B cell (primary cell): ENCODE data around the gene HIF3A. TPM values are rescaled to one million over a fixed set of nuclear protein-coding genes. Genes with fewer than 3 reads are reported as not detected.

Experiments used
- ATAC-seq: fragments of 200-7000 bp; cut with Tn5 transposase; one replicate; pipeline ENCODE4 v1.10.0; 2021; ENCODE audit warnings: low read depth, mild to moderate bottlenecking, moderate number of reproducible peaks, moderate library complexity
- CTCF ChIA-PET: fragments of 350-600 bp; sonication (Branson Sonifier 250); formaldehyde crosslinking; loops from one replicate; lab custom pipeline; 2021; ENCODE audit warnings: antibody characterized with exemption, inconsistent platforms; lab: Charles Lee
- POLR2A ChIA-PET: fragments of 350-600 bp; sonication (Branson Sonifier 250); formaldehyde crosslinking; loops from one replicate; lab custom pipeline; 2021; ENCODE audit warnings: antibody characterized with exemption; lab: Charles Lee
- DNase-seq: peaks from one replicate; pipeline ENCODE4 v3.0.0; 2013
- H2AFZ ChIP-seq: 2 replicates; pipeline ENCODE4 v1.6.1; 2012; ENCODE audit warnings: mild to moderate bottlenecking, low read depth, low read length; ENCODE audit not compliant: insufficient read depth, poor library complexity, severe bottlenecking
- H3K27ac ChIP-seq, 2 donors: 1 replicate in 1 of 2; 2 replicates in 1 of 2; pipeline ENCODE4 v1.5.1; 2012 to 2013; ENCODE audit warnings: low read length in 2 of 2, mild to moderate bottlenecking in 2 of 2, moderate library complexity in 1 of 2
- H3K27me3 ChIP-seq, 4 experiments: fragments of 200-600 bp in 1 of 4; sonication (generic) in 1 of 4; replicated peaks in 1 of 4; 1 replicate in 2 of 4; 2 replicates in 2 of 4; pipeline versions ENCODE4 v1.6.1 to v1.7.0; 2013 to 2016; ENCODE audit warnings: low read length in 3 of 4, mild to moderate bottlenecking in 2 of 4, mixed read lengths in 1 of 4, moderate library complexity in 1 of 4; ENCODE audit not compliant: insufficient read depth in 4 of 4, control insufficient read depth in 3 of 4; ENCODE audit errors: control extremely low read depth in 1 of 4
- H3K36me3 ChIP-seq, 2 experiments: replicated peaks in 1 of 2; 1 replicate in 1 of 2; 2 replicates in 1 of 2; pipeline versions ENCODE4 v1.6.1 to v1.7.1; 2013; ENCODE audit warnings: low read length in 1 of 2; ENCODE audit not compliant: insufficient read depth in 2 of 2, control insufficient read depth in 1 of 2; ENCODE audit errors: control extremely low read depth in 1 of 2, extremely low read depth in 1 of 2
- H3K4me1 ChIP-seq, 2 donors: fragments of 200-600 bp in 1 of 2; sonication (generic) in 1 of 2; 1 replicate in 1 of 2; 2 replicates in 1 of 2; pipeline versions ENCODE4 v1.5.1 to v1.6.1; 2013 to 2017; ENCODE audit warnings: low read length in 2 of 2; ENCODE audit not compliant: control insufficient read depth in 2 of 2, insufficient read depth in 2 of 2
- H3K4me2 ChIP-seq: replicated peaks from 2 replicates; pipeline ENCODE3; 2012; ENCODE audit warnings: mild to moderate bottlenecking, low read depth, low read length; ENCODE audit not compliant: poor library complexity, severe bottlenecking
- H3K4me3 ChIP-seq, 5 experiments: fragments of 200-600 bp in 1 of 5; sonication (generic) in 1 of 5; 1 replicate in 3 of 5; 2 replicates in 2 of 5; pipeline versions ENCODE4 v1.5.1 to v1.7.0; 2011 to 2016; ENCODE audit warnings: low read length in 4 of 5, mild to moderate bottlenecking in 4 of 5, low read depth in 2 of 5, control low read depth in 1 of 5, moderate library complexity in 1 of 5; ENCODE audit not compliant: insufficient read depth in 1 of 5; ENCODE audit errors: control extremely low read depth in 1 of 5, extremely low read depth in 1 of 5
- H3K79me2 ChIP-seq: fragments of 200-600 bp; sonication (generic); one replicate; pipeline ENCODE4 v1.6.0; 2016; ENCODE audit warnings: low read length; ENCODE audit not compliant: control insufficient read depth, insufficient read depth
- H3K9ac ChIP-seq: fragments of 200-600 bp; sonication (generic); 2 replicates; pipeline ENCODE4 v1.6.1; 2017; ENCODE audit warnings: mild to moderate bottlenecking, low read length, moderate library complexity
- H3K9me3 ChIP-seq, 3 donors: one replicate each; pipeline versions ENCODE4 v1.6.1 to v1.7.1; 2013; ENCODE audit warnings: low read length in 2 of 3; ENCODE audit not compliant: control insufficient read depth in 2 of 3, insufficient read depth in 1 of 3; ENCODE audit errors: control extremely low read depth in 1 of 3
- H4K20me1 ChIP-seq: 2 replicates; pipeline ENCODE4 v1.6.0; 2012; ENCODE audit warnings: mild to moderate bottlenecking, low read length; ENCODE audit not compliant: insufficient read depth, control insufficient read depth, poor library complexity, severe bottlenecking
- H3K27ac Mint-ChIP-seq: one replicate; pipeline ENCODE4 v1.8.0; 2021; ENCODE audit warnings: mixed read lengths
- H3K27me3 Mint-ChIP-seq: one replicate; pipeline ENCODE4 v1.8.0; 2021; ENCODE audit warnings: mixed read lengths
- H3K4me1 Mint-ChIP-seq: one replicate; pipeline ENCODE4 v1.8.0; 2021; ENCODE audit warnings: mixed read lengths
- H3K4me3 Mint-ChIP-seq: one replicate; pipeline ENCODE4 v1.8.0; 2021; ENCODE audit warnings: mixed read lengths
- H3K9me3 Mint-ChIP-seq: one replicate; pipeline ENCODE4 v1.8.0; 2022; ENCODE audit warnings: mixed read lengths; ENCODE audit not compliant: insufficient read depth
- EZH2 ChIP-seq: IDR thresholded peaks from 2 replicates; pipeline ENCODE4 v1.6.1; 2012; ENCODE audit warnings: borderline replicate concordance, low read depth, mild to moderate bottlenecking, moderate library complexity, low read length; ENCODE audit not compliant: insufficient read depth, poor library complexity, severe bottlenecking
- WGBS: methylation state at CpG from one replicate; pipeline ENCODE4 v1.1.5; 2013; ENCODE audit warnings: missing lambda C conversion rate; ENCODE audit not compliant: insufficient coverage; 5-methylcytosine and 5-hydroxymethylcytosine counted together
- intact Hi-C: fragments of 100-400 bp; cut with micrococcal nuclease; formaldehyde crosslinking; loops from one replicate; pipeline ENCODE4 v1.10.0; 2022
- polyA plus RNA-seq: library from polyadenylated mRNA; depleted of rRNA; stranded (reverse); fragments of >200 nt; gene quantifications from 2 replicates; pipeline ENCODE4 v1.2.3, GENCODE V29; 2012
- total RNA-seq, 2 donors: library from RNA; stranded (reverse); fragments of 120-200 nt in 1 of 2; gene quantifications; 1 replicate in 1 of 2; 2 replicates in 1 of 2; pipeline versions ENCODE4 v1.2.3 to v1.2.4, GENCODE V29; 2013 to 2022
- TF ChIP-seq, protein P1 (sequence below): fragments of 200-600 bp; IDR thresholded peaks from one replicate; pipeline ENCODE4 v1.8.0; 2022; ENCODE audit warnings: antibody characterized with exemption, mild to moderate bottlenecking

HIF3A gene
- total and polyA plus RNA-seq, 2 donors (not counting 1 experiment from before 2014, with no cell fraction given) = not detected

DNA sequence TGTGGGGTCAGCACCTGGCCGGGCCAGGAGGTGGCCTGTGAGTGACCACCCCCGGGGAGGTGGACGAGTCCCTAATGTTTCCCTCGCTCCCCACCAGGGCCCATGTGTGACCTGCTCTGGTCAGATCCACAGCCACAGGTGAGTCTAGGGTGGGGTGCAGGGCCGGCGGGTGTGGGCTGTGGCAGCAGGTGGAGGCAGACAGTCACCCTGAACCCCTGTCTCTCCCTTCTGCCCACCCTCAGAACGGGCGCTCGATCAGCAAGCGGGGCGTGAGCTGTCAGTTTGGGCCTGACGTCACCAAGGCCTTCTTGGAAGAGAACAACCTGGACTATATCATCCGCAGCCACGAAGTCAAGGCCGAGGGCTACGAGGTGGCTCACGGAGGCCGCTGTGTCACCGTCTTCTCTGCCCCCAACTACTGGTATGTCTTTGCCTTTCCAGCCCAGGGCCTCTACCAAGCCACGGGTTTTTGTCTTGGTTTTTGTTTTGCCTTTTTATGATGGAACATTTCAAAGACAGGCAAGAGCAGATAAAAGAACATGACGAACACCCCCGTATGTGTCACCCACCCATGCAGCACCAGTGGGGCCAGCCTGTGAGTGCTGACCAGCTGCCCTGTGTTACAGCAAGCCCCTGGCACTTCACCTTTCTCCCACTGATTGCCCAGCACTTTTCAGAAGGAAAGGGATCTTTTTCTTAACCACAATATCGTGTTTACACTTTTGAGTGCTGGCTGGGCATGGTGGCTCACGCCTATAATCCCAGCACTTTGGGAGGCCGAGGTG lies 91.7 kb downstream of the HIF3A start:
- Histone ChIP-seq H3K9me3 (no peaks in the 10 kb centered on the region), H3K36me3 (peaks cover 0 to 61% of the 10 kb centered on the region in 2 experiments), H3K4me1 (no peaks in the 10 kb centered on the region), H3K4me3 (no peak overlapping the region), H3K79me2 (no peaks in the 10 kb centered on the region), H3K27me3 (no peaks in the 10 kb centered on the region), H3K4me2 (no peak overlapping the region), H2AFZ (no peak overlapping the region), H4K20me1 (no peaks in the 10 kb centered on the region), H3K9ac (no peak overlapping the region), H3K27ac (no peak overlapping the region)
- intact Hi-C loops = no loop called here
- Mint-ChIP-seq H3K9me3 (no peaks in the 10 kb centered on the region), H3K4me1 (no peaks in the 10 kb centered on the region), H3K27ac (no peak overlapping the region), H3K27me3 (no peaks in the 10 kb centered on the region), H3K4me3 (no peak overlapping the region)
- CTCF ChIA-PET = no interaction called here
- DNase-seq = no peak
- TF ChIP-seq, protein P1, sequence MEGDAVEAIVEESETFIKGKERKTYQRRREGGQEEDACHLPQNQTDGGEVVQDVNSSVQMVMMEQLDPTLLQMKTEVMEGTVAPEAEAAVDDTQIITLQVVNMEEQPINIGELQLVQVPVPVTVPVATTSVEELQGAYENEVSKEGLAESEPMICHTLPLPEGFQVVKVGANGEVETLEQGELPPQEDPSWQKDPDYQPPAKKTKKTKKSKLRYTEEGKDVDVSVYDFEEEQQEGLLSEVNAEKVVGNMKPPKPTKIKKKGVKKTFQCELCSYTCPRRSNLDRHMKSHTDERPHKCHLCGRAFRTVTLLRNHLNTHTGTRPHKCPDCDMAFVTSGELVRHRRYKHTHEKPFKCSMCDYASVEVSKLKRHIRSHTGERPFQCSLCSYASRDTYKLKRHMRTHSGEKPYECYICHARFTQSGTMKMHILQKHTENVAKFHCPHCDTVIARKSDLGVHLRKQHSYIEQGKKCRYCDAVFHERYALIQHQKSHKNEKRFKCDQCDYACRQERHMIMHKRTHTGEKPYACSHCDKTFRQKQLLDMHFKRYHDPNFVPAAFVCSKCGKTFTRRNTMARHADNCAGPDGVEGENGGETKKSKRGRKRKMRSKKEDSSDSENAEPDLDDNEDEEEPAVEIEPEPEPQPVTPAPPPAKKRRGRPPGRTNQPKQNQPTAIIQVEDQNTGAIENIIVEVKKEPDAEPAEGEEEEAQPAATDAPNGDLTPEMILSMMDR = no peak
- TF ChIP-seq EZH2 = no peak
- ATAC-seq = no peak
- POLR2A ChIA-PET = no interaction called here
- 97% methylated on average over 21 of the region's 25 CpGs for WGBS

DNA sequence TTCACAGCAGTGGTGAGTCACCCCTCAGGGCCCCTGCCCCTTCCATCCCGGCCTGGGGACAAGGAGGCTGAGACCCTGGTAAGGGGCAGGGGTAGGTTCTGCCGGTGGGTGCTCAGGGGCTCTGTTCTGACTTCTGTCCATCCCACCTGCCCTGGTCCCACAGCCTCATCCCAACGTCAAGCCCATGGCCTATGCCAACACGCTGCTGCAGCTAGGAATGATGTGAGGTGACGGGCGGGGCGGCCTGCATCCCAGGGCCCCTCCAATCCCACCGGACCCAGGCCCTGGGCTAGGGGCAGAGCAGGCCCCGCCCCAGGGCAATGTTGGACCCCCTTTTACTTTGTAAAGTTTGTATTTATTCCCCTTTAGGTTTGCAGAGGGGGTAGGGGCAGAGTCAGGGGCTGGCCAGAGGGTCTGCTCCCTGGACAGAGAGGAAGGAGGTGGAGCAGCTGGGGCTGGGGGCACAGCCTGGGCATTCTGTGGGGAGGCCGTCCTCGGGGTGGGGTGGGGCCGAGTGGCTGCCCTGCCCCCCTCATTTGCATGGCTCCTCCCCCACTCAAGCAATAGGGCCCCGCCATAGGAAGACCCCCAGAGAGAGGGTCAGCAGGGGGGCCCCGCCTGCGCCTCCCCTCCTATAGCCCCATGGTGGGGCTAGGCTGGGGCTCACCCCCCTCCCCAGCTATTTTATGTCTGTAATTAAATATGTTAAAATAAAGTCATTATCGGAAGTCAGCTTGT lies 93.4 kb downstream of the HIF3A start:
- peaks cover 0 to 3% of the 10 kb centered on the region in 2 donors for H3K4me1 ChIP-seq
- no peak for TF ChIP-seq EZH2
- TF ChIP-seq, protein P1 = no peak
- no peaks in the 10 kb centered on the region for H3K9me3 ChIP-seq
- peaks cover 0 to 46% of the 10 kb centered on the region in 2 experiments for H3K36me3 ChIP-seq
- WGBS = 97% methylated on average over 7 of the region's 16 CpGs
- no peak overlapping the region for H3K27ac ChIP-seq
- no peaks in the 10 kb centered on the region for H4K20me1 ChIP-seq
- H3K9ac ChIP-seq = no peak overlapping the region
- peaks cover 4% of the 10 kb centered on the region for H3K4me1 Mint-ChIP-seq
- no peaks in the 10 kb centered on the region for H3K27me3 ChIP-seq
- ChIA-PET POLR2A (no interaction called here), CTCF (no interaction called here)
- no peak for DNase-seq
- intact Hi-C loops = no loop called here
- H2AFZ ChIP-seq = no peak overlapping the region
- no peak for ATAC-seq
- H3K4me3 Mint-ChIP-seq = no peak overlapping the region
- no peaks in the 10 kb centered on the region for H3K27me3 Mint-ChIP-seq
- H3K79me2 ChIP-seq = no peaks in the 10 kb centered on the region
- H3K9me3 Mint-ChIP-seq = no peaks in the 10 kb centered on the region
- no peak overlapping the region for H3K4me3 ChIP-seq
- no peak overlapping the region for H3K27ac Mint-ChIP-seq
- H3K4me2 ChIP-seq = no peak overlapping the region
